ENCODE data around the gene CPLX4. TPM values are rescaled to one million over a fixed set of nuclear protein-coding genes. Genes with fewer than 3 reads are reported as not detected.

The CPLX4 gene
- total RNA-seq, 1 donor from 2014 or later: not detected

- Histone ChIP-seq H3K27ac (no peak overlapping the region), H3K4me1 (no peaks in the 10 kb centered on the region), H3K36me3 (peaks cover 69 to 88% of the 10 kb centered on the region in 2 donors), H3K27me3 (no peaks in the 10 kb centered on the region), H3K9me3 (peaks cover 0 to 20% of the 10 kb centered on the region in 2 donors), H3K4me3 (no peak overlapping the region)
- TF ChIP-seq, protein P1, sequence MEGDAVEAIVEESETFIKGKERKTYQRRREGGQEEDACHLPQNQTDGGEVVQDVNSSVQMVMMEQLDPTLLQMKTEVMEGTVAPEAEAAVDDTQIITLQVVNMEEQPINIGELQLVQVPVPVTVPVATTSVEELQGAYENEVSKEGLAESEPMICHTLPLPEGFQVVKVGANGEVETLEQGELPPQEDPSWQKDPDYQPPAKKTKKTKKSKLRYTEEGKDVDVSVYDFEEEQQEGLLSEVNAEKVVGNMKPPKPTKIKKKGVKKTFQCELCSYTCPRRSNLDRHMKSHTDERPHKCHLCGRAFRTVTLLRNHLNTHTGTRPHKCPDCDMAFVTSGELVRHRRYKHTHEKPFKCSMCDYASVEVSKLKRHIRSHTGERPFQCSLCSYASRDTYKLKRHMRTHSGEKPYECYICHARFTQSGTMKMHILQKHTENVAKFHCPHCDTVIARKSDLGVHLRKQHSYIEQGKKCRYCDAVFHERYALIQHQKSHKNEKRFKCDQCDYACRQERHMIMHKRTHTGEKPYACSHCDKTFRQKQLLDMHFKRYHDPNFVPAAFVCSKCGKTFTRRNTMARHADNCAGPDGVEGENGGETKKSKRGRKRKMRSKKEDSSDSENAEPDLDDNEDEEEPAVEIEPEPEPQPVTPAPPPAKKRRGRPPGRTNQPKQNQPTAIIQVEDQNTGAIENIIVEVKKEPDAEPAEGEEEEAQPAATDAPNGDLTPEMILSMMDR (IDR thresholded peaks at IDR 0.05): no peak
- no peak for DNase-seq (ENCODE audit: low spot score in 2 of 2)
- intact Hi-C loops (cut with DNase I): no loop called here
These were observed 26.5 kb upstream of the CPLX4 start for GRCh38 chr18:59344996-59345395.

- peaks cover 72 to 95% of the 10 kb centered on the region in 2 donors for H3K36me3 ChIP-seq
- TF ChIP-seq, protein P1 (IDR thresholded peaks at IDR 0.05): no peak
- intact Hi-C loops (cut with DNase I): no loop called here
- no peaks in the 10 kb centered on the region for H3K27me3 ChIP-seq
- no peak overlapping the region for H3K27ac ChIP-seq
- H3K9me3 ChIP-seq: peaks cover 0 to 20% of the 10 kb centered on the region in 2 donors
- no peaks in the 10 kb centered on the region for H3K4me1 ChIP-seq
- no peak overlapping the region for H3K4me3 ChIP-seq
- no peak for DNase-seq (ENCODE audit: low spot score in 2 of 2)
These were observed 25.5 kb upstream of the CPLX4 start for GRCh38 chr18:59343926-59344325.

GRCh38 chr18:59340817-59341216, 22.4 kb upstream of the CPLX4 start:
- Histone ChIP-seq H3K27me3 (no peaks in the 10 kb centered on the region), H3K36me3 (peaks cover 68 to 95% of the 10 kb centered on the region in 2 donors), H3K27ac (no peak overlapping the region), H3K4me3 (no peak overlapping the region), H3K9me3 (peaks cover 0 to 20% of the 10 kb centered on the region in 2 donors), H3K4me1 (no peaks in the 10 kb centered on the region)
- TF ChIP-seq, protein P1 (IDR thresholded peaks at IDR 0.05): no peak
- no peak for DNase-seq (ENCODE audit: low spot score in 2 of 2)
- intact Hi-C loops (cut with DNase I): no loop called here

GRCh38 chr18:59340312-59340711, 21.9 kb upstream of the CPLX4 start:
- H3K4me1 ChIP-seq: no peaks in the 10 kb centered on the region
- TF ChIP-seq, protein P1 (IDR thresholded peaks at IDR 0.05): no peak
- no peak overlapping the region for H3K27ac ChIP-seq
- no peaks in the 10 kb centered on the region for H3K27me3 ChIP-seq
- intact Hi-C loops (cut with DNase I): no loop called here
- H3K36me3 ChIP-seq: peaks cover 64 to 95% of the 10 kb centered on the region in 2 donors
- no peak overlapping the region for H3K4me3 ChIP-seq
- DNase-seq (ENCODE audit: low spot score in 2 of 2): no peak
- H3K9me3 ChIP-seq: peaks cover 0 to 20% of the 10 kb centered on the region in 2 donors

- Histone ChIP-seq H3K27ac (no peak overlapping the region), H3K4me3 (no peak overlapping the region), H3K9me3 (no peaks in the 10 kb centered on the region), H3K36me3 (peaks cover 63 to 73% of the 10 kb centered on the region in 2 donors), H3K27me3 (no peaks in the 10 kb centered on the region), H3K4me1 (no peaks in the 10 kb centered on the region)
- DNase-seq (ENCODE audit: low spot score in 2 of 2): no peak
- intact Hi-C loops (cut with DNase I): no loop called here
- TF ChIP-seq, protein P1 (IDR thresholded peaks at IDR 0.05): no peak
These were observed 14.5 kb upstream of the CPLX4 start for GRCh38 chr18:59332986-59333385.

GRCh38 chr18:59328683-59329082, 10.2 kb upstream of the CPLX4 start:
- peaks cover 48 to 57% of the 10 kb centered on the region in 2 donors for H3K36me3 ChIP-seq
- H3K27me3 ChIP-seq: no peaks in the 10 kb centered on the region
- H3K27ac ChIP-seq: no peak overlapping the region
- no peak overlapping the region for H3K4me3 ChIP-seq
- no peak for DNase-seq (ENCODE audit: low spot score in 2 of 2)
- intact Hi-C loops (cut with DNase I): loop anchor here (5.0 kb wide), 1 partner anchor 54 kb away; no protein-coding TSS in a partner anchor
- H3K9me3 ChIP-seq: no peaks in the 10 kb centered on the region
- no peaks in the 10 kb centered on the region for H3K4me1 ChIP-seq
- TF ChIP-seq, protein P1 (IDR thresholded peaks at IDR 0.05): no peak

All from ascending aorta (tissue), 2 donors.